GM12872 (cell line): ENCODE measurements around the gene NAALADL2.

Source experiments
- CTCF ChIP-seq: IDR thresholded peaks from 3 replicates; pipeline ENCODE4 v1.5.1; 2011; ENCODE audit warnings: low read depth, mild to moderate bottlenecking, low read length, moderate library complexity; ENCODE audit not compliant: insufficient read depth

NAALADL2 gene

GRCh38 chr3:175356899-175357324 is 497.8 kb downstream of the NAALADL2 start:
- no peak for TF ChIP-seq CTCF

- TF ChIP-seq CTCF: no peak
Measured at GRCh38 chr3:175357758-175358157, 498.6 kb downstream of the NAALADL2 start.

- TF ChIP-seq CTCF: no peak
Measured at GRCh38 chr3:175358935-175359334, 499.8 kb downstream of the NAALADL2 start.

- no peak for TF ChIP-seq CTCF
Measured at GRCh38 chr3:175374705-175375104, 515.6 kb downstream of the NAALADL2 start.

GRCh38 chr3:175378348-175378747 is 519.2 kb downstream of the NAALADL2 start:
- no peak for TF ChIP-seq CTCF

GRCh38 chr3:175381685-175382084 is 522.6 kb downstream of the NAALADL2 start:
- TF ChIP-seq CTCF: no peak

GRCh38 chr3:175383371-175383770 is 524.2 kb downstream of the NAALADL2 start:
- TF ChIP-seq CTCF: no peak

GRCh38 chr3:175383813-175384212 is 524.7 kb downstream of the NAALADL2 start:
- TF ChIP-seq CTCF: no peak
